Measurements from ENCODE around the gene RBM22. TPM values are rescaled to one million over a fixed set of nuclear protein-coding genes. Genes with fewer than 3 reads are reported as not detected.

RBM22 gene
- total RNA-seq: 21.8 and 30.0 TPM in 2 replicates

DNA sequence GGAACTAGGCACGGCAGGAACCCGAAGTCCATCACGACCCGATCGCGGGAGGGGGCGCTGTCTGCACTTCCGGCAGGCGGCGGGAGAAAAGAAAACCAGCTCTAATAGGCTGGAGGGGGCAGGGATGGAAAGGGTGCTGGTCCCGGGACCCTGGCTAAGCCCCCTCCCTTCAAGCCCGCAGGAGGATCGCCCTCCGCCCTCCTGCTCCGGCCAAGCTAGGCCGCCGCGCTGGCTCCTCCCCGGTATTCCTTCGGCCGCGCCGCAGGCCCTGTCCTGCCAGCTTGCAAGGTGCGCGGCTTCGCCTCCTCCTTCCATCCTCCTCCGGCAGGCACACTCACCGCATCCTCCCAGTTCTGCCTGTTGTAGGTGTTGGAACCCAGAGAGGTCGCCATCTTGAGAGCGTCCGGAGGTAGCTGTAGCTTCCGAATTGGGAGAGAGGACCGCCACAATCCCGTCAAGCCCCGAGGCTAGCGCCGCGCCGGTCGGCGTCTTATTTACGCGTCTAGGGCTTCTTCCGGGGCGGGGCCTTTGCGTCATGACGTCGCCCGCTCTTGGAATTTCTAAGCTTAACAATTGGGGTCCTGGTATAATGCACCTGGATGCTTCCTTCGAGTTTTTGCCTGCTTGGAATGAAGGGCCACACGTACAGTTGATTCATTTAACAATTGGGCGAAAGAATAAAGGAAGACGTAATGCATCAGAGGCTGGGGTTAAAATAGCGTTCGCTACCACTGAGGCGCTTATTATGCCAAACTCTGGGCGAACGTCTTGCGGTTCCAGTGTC is at the start of gene RBM22:
RBM22 (minus strand) TSS at position 469 of the 784 bp plus-strand sequence; CDS start at position 392, 77 bp downstream.

GRCh38 chr5:150661086-150661485 is 39.8 kb downstream of the RBM22 start, which contains the start of gene MYOZ3:
MYOZ3 (plus strand) TSS chr5:150661251; CDS start chr5:150662942, 1,691 bp downstream.

Other genes with a start within 250 kb of the RBM22 start
- 49.6 and 58.3 TPM in 2 replicates for gene NDST1, start 192.9 kb downstream of the RBM22 start, total RNA-seq
- gene SYNPO, start 60.4 kb downstream of the RBM22 start, total RNA-seq: 4.6 and 7.6 TPM in 2 replicates
- gene MYOZ3, start 39.8 kb downstream of the RBM22 start, total RNA-seq: not detected in 2 replicates
- 44.4 and 55.1 TPM in 2 replicates for gene DCTN4, start 58.0 kb upstream of the RBM22 start, total RNA-seq
- gene SMIM3, start 77.7 kb upstream of the RBM22 start, total RNA-seq: 69.5 and 70.7 TPM in 2 replicates
- not detected in 2 replicates for gene IRGM, start 145.5 kb upstream of the RBM22 start, total RNA-seq
- 3.2 and 5.7 TPM in 2 replicates for gene ZNF300, start 203.9 kb upstream of the RBM22 start, total RNA-seq